ENCODE data around the gene GHRL. TPM values are rescaled to one million over a fixed set of nuclear protein-coding genes. Genes with fewer than 3 reads are reported as not detected.

GHRL gene
- total RNA-seq, 1 experiment from 2014 or later, result not detected

DNA sequence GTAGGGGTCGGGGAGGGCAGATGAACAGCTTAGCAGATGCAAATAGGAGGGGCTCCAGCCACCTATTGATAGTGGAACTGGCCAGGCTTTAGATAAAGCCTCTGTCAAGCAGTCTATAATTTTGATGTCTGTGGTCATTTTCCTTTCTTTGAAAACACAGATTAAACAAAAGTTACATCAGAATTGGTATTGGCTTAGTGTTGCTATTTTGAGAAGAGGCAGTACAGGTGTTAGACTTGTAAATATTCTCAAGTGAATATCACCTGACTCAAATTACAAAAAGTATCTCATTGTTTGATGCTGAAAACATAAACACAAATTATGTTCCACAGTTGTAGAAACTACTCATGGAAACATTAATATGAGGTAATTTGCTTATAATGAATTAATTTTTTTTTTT lies 18.1 kb downstream of the GHRL start:
- no peaks in the 10 kb centered on the region; the same call in 1 of the 2 replicates for H3K36me3 ChIP-seq (ENCODE audit: control insufficient read depth, insufficient read depth, low read length)
- TF ChIP-seq POLR2AphosphoS5 (IDR thresholded peaks at IDR 0.05; ENCODE audit: low read depth, low read length) (no peak), REST (IDR thresholded peaks at IDR 0.05; ENCODE audit: insufficient read depth in 1 of 2, low read depth in 2 of 2, low read length in 1 of 2) (no peak), SIN3A (IDR thresholded peaks at IDR 0.05; ENCODE audit: borderline replicate concordance, insufficient read depth, low read depth, low read length) (no peak), TCF7L2 (IDR thresholded peaks at IDR 0.05; ENCODE audit: low read depth, low read length) (no peak), CTCF (IDR thresholded peaks at IDR 0.05) (no peak)
- no peaks in the 10 kb centered on the region for H3K27me3 ChIP-seq (ENCODE audit: control insufficient read depth, insufficient read depth, low read length)
- POLR2A ChIA-PET, result no interaction called here
- CTCF ChIA-PET, result no interaction called here
- in situ Hi-C loops (cut with HindIII; ENCODE audit: low pct_unique_long_range_greater_than_20kb, low sequenced_read_pairs) (no loop called here), intact Hi-C loops (cut with micrococcal nuclease; ENCODE audit: unreplicated experiment) (no loop called here)
- no TSS peak for BruUV-seq (replicated peaks)
- DNase-seq (ENCODE audit: low read depth, low spot score) (no peak), ATAC-seq (no peak)
- no peaks in the 10 kb centered on the region for H3K9me3 ChIP-seq (ENCODE audit: control insufficient read depth, insufficient read depth, low read depth, low read length)
- H3K4me1 ChIP-seq (ENCODE audit: control insufficient read depth, insufficient read depth, low read length), result no peaks in the 10 kb centered on the region
- no peak overlapping the region for H3K27ac ChIP-seq (ENCODE audit: low read length)
- no peak overlapping the region for H3K4me3 ChIP-seq (ENCODE audit: low read depth in 2 of 2, low read length in 2 of 2)

DNA sequence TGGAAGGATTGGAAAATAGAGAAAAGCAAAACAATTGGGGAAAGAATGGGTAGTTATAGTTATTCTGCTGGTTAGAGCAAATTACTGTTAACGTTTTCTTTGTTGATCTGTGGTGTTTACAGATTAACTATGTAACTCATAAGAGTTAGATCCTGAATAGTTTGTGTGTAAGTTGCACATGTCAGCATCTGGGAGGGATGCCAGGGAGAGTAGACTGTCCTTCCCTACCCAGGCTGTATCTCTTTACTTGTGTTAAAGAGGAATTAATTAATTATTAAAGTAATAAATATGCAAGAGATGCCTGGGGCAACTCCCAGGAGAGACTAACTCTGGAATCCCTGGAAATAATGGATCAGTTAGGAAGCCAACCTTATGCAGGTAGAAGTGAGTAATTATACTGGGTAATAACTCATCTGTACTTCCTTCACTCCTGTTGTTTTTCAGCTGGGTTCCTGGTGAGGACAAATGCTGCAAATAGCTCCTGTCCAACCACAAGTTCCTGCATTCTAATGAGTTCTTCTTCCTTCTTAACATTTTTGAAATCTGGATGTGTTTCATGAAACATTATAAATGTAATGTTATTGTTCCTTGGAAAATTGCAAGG lies 18.9 kb downstream of the GHRL start:
- ChIA-PET POLR2A (no interaction called here), CTCF (no interaction called here)
- Histone ChIP-seq H3K36me3 (ENCODE audit: control insufficient read depth, insufficient read depth, low read length) (no peaks in the 10 kb centered on the region; the same call in 1 of the 2 replicates), H3K4me1 (ENCODE audit: control insufficient read depth, insufficient read depth, low read length) (no peaks in the 10 kb centered on the region), H3K27me3 (ENCODE audit: control insufficient read depth, insufficient read depth, low read length) (no peaks in the 10 kb centered on the region), H3K27ac (ENCODE audit: low read length) (no peak overlapping the region), H3K4me3 (ENCODE audit: low read depth in 2 of 2, low read length in 2 of 2) (no peak overlapping the region), H3K9me3 (ENCODE audit: control insufficient read depth, insufficient read depth, low read depth, low read length) (no peaks in the 10 kb centered on the region)
- in situ Hi-C loops (cut with HindIII; ENCODE audit: low pct_unique_long_range_greater_than_20kb, low sequenced_read_pairs) (no loop called here), intact Hi-C loops (cut with micrococcal nuclease; ENCODE audit: unreplicated experiment) (no loop called here)
- no peak for DNase-seq (ENCODE audit: low read depth, low spot score)
- BruUV-seq (replicated peaks), result no TSS peak
- no peak for ATAC-seq
- no peak for TF ChIP-seq TCF7L2 (IDR thresholded peaks at IDR 0.05; ENCODE audit: low read depth, low read length)

DNA sequence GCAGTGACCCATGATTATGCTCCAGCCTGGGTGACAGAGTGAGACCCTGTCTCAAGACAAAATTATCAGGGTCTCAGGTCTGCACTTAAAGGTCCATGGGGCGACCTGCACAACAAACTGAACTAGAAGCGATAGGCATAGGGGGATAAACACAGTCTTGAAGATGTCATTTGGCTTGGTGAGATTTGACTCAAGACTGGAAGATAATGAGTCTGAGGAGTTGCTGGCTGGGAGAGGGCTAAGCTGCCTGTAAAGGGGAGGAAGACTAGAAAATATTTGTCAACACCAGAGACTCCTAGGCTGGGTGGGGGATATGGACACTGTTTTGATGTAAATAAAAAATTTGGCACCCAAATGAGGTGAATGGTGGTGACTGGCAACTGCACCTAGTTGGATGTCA lies 19.8 kb downstream of the GHRL start:
- H3K27me3 ChIP-seq (ENCODE audit: control insufficient read depth, insufficient read depth, low read length), result no peaks in the 10 kb centered on the region
- in situ Hi-C loops (cut with HindIII; ENCODE audit: low pct_unique_long_range_greater_than_20kb, low sequenced_read_pairs) (no loop called here), intact Hi-C loops (cut with micrococcal nuclease; ENCODE audit: unreplicated experiment) (no loop called here)
- H3K36me3 ChIP-seq (ENCODE audit: control insufficient read depth, insufficient read depth, low read length), result peaks cover 4% of the 10 kb centered on the region
- CTCF ChIA-PET, result no interaction called here
- H3K4me1 ChIP-seq (ENCODE audit: control insufficient read depth, insufficient read depth, low read length), result no peaks in the 10 kb centered on the region
- H3K27ac ChIP-seq (ENCODE audit: low read length), result no peak overlapping the region
- no peak overlapping the region for H3K4me3 ChIP-seq (ENCODE audit: low read depth in 2 of 2, low read length in 2 of 2)
- no peak for DNase-seq (ENCODE audit: low read depth, low spot score)
- BruUV-seq (replicated peaks), result no TSS peak
- TF ChIP-seq POLR2AphosphoS5 (IDR thresholded peaks at IDR 0.05; ENCODE audit: low read depth, low read length) (no peak), REST (IDR thresholded peaks at IDR 0.05; ENCODE audit: insufficient read depth in 1 of 2, low read depth in 2 of 2, low read length in 1 of 2) (no peak), SIN3A (IDR thresholded peaks at IDR 0.05; ENCODE audit: borderline replicate concordance, insufficient read depth, low read depth, low read length) (no peak), CTCF (IDR thresholded peaks at IDR 0.05) (no peak), TCF7L2 (IDR thresholded peaks at IDR 0.05; ENCODE audit: low read depth, low read length) (no peak)
- no peaks in the 10 kb centered on the region for H3K9me3 ChIP-seq (ENCODE audit: control insufficient read depth, insufficient read depth, low read depth, low read length)
- POLR2A ChIA-PET, result interaction anchor here (0.6 kb wide), 2 partner anchors 11 to 406 kb away, joined by 3 to 4 read pairs; no protein-coding TSS in a partner anchor
- no peak for ATAC-seq

Data from Panc1 (cell line).